HepG2 (cell line): ENCODE results near the gene SIK3. TPM values are rescaled to one million over a fixed set of nuclear protein-coding genes. Genes with fewer than 3 reads are reported as not detected.

ENCODE experiments used
- ARID3A ChIP-seq: IDR thresholded peaks from 2 replicates; pipeline ENCODE4 v1.6.1; 2012; ENCODE audit warnings: low read depth, low read length, improper control_type of control experiment
- BATF2 ChIP-seq: sonication (generic); formaldehyde crosslinking; IDR thresholded peaks from 2 replicates; pipeline ENCODE4 v1.8.0; 2022; ENCODE audit warnings: mild to moderate bottlenecking, missing genetic modification reagents, moderate library complexity
- BCL6 ChIP-seq: IDR thresholded peaks from 2 replicates; pipeline ENCODE4 v1.6.1; 2016; ENCODE audit warnings: missing genetic modification reagents, missing compliant biosample characterization
- FOXM1 ChIP-seq: sonication (generic); formaldehyde crosslinking; IDR thresholded peaks from 2 replicates; pipeline ENCODE4 v1.5.0; 2020; ENCODE audit warnings: missing genetic modification reagents
- FOXO1 ChIP-seq: sonication (generic); formaldehyde crosslinking; IDR thresholded peaks from 2 replicates; pipeline ENCODE4 v1.4.0; 2020; ENCODE audit warnings: missing genetic modification reagents
- HDAC2 ChIP-seq: sonication (generic); formaldehyde crosslinking; IDR thresholded peaks from 2 replicates; pipeline ENCODE4 v1.4.0; 2020; ENCODE audit warnings: missing genetic modification reagents
- HDAC6 ChIP-seq: fragments of 200-600 bp; sonication (generic); IDR thresholded peaks from 2 replicates; pipeline ENCODE4 v1.7.0; 2017; ENCODE audit warnings: mild to moderate bottlenecking, antibody characterized with exemption, low read length, low read depth
- KAT2B ChIP-seq: fragments of 150-350 bp; IDR thresholded peaks from 2 replicates; pipeline ENCODE4 v1.6.1; 2014; ENCODE audit warnings: low read depth, low read length, borderline replicate concordance
- KDM3A ChIP-seq: IDR thresholded peaks from 2 replicates; pipeline ENCODE4 v1.6.1; 2018; ENCODE audit warnings: low read depth, missing compliant biosample characterization
- KLF9 ChIP-seq: IDR thresholded peaks from 2 replicates; pipeline ENCODE4 v1.6.1; 2016; ENCODE audit warnings: low read depth
- MZF1 ChIP-seq: sonication (generic); formaldehyde crosslinking; IDR thresholded peaks from 2 replicates; pipeline ENCODE4 v1.8.1; 2023; ENCODE audit warnings: mild to moderate bottlenecking, missing genetic modification reagents, borderline replicate concordance
- NFKBIZ ChIP-seq: IDR thresholded peaks from 2 replicates; pipeline ENCODE4 v1.6.1; 2018; ENCODE audit warnings: missing genetic modification reagents, missing compliant biosample characterization
- PATZ1 ChIP-seq: sonication (generic); formaldehyde crosslinking; IDR thresholded peaks from 2 replicates; pipeline ENCODE4 v1.4.0; 2020; ENCODE audit warnings: missing genetic modification reagents
- PRMT3 ChIP-seq: sonication (generic); formaldehyde crosslinking; IDR thresholded peaks from 2 replicates; pipeline ENCODE4 v1.8.1; 2022; ENCODE audit warnings: low read depth, mild to moderate bottlenecking, moderate library complexity, missing genetic modification reagents, borderline replicate concordance
- REPIN1 ChIP-seq: sonication (generic); formaldehyde crosslinking; IDR thresholded peaks from 2 replicates; pipeline ENCODE4 v1.8.0; 2022; ENCODE audit warnings: missing genetic modification reagents, low read depth, mild to moderate bottlenecking, borderline replicate concordance
- STAT6 ChIP-seq: sonication (generic); formaldehyde crosslinking; IDR thresholded peaks from 2 replicates; pipeline ENCODE4 v1.4.0; 2020; ENCODE audit warnings: missing genetic modification reagents, mild to moderate bottlenecking, borderline replicate concordance
- YEATS2 ChIP-seq: sonication (generic); formaldehyde crosslinking; IDR thresholded peaks from 2 replicates; pipeline ENCODE4 v1.4.0; 2020; ENCODE audit warnings: missing genetic modification reagents, borderline replicate concordance
- ZBTB8A ChIP-seq: sonication (generic); formaldehyde crosslinking; IDR thresholded peaks from 2 replicates; pipeline ENCODE4 v1.4.0; 2020; ENCODE audit warnings: mild to moderate bottlenecking, low read depth, missing genetic modification reagents, borderline replicate concordance
- ZIK1 ChIP-seq: sonication (generic); formaldehyde crosslinking; IDR thresholded peaks from 2 replicates; pipeline ENCODE4 v1.5.0; 2020; ENCODE audit warnings: mild to moderate bottlenecking, low read depth, missing genetic modification reagents, borderline replicate concordance
- ZNF598 ChIP-seq: sonication (generic); formaldehyde crosslinking; IDR thresholded peaks from 2 replicates; pipeline ENCODE4 v1.5.1; 2020; ENCODE audit warnings: mild to moderate bottlenecking, missing genetic modification reagents, borderline replicate concordance
- ZNF746 ChIP-seq: sonication (generic); formaldehyde crosslinking; IDR thresholded peaks from 2 replicates; pipeline ENCODE4 v1.8.0; 2022; ENCODE audit warnings: mild to moderate bottlenecking, missing genetic modification reagents
- ZSCAN20 ChIP-seq: sonication (generic); formaldehyde crosslinking; IDR thresholded peaks from 2 replicates; pipeline ENCODE4 v1.4.0; 2020; ENCODE audit warnings: missing genetic modification reagents, mild to moderate bottlenecking, borderline replicate concordance
- polyA plus RNA-seq, 8 experiments: library from polyadenylated mRNA; depleted of rRNA in 3 of 8; stranded (reverse) in 7 of 8; unstranded in 1 of 8; fragments of >200 nt; fragmentation: Illumina TruSeq in 4 of 8; extraction: Trizol in 4 of 8; gene quantifications; 2 replicates each; pipeline versions ENCODE4 v1.2.1 to v1.2.3, GENCODE V29; 2011 to 2016; ENCODE audit warnings: low read depth in 4 of 8, missing spikeins in 1 of 8, mixed read lengths in 1 of 8; ENCODE audit not compliant: insufficient read depth in 1 of 8
- total RNA-seq, 5 experiments: library from RNA; depleted of rRNA; stranded (reverse); fragments of >200 nt; fragmentation: Illumina TruSeq; extraction: Trizol; gene quantifications; 2 replicates each; pipeline ENCODE4 v1.2.3, GENCODE V29; 2016; ENCODE audit warnings: low read depth in 1 of 5

Gene SIK3
- total and polyA plus RNA-seq, 2 of the 13 experiments (the other 11 are each of a cell fraction or from before 2014, with no cell fraction given) = 5.7 to 9.8 TPM

- TF ChIP-seq PATZ1 (CRISPR knock-in tag) (peak; percentile 87), STAT6 (CRISPR knock-in tag) (peak; percentile 91; the same call in 1 of the 2 replicates), BATF2 (CRISPR knock-in tag) (no peak), FOXM1 (CRISPR knock-in tag) (no peak), ZNF598 (CRISPR knock-in tag) (no peak), HDAC2 (CRISPR knock-in tag) (peak; percentile 96), ZNF746 (peak; percentile 76; the same call in 1 of the 2 replicates), YEATS2 (CRISPR knock-in tag) (0 out of 2 replicates have a peak, but pooled peaks have one; percentile 12), ZBTB8A (0 out of 2 replicates have a peak, but pooled peaks have one; percentile 27), ZSCAN20 (CRISPR knock-in tag) (no peak; the same call in 1 of the 2 replicates), MZF1 (CRISPR knock-in tag) (no peak), ARID3A (peak; percentile 85), KAT2B (no peak), REPIN1 (CRISPR knock-in tag) (peak; percentile 80), FOXO1 (CRISPR knock-in tag) (peak; percentile 93), NFKBIZ (peak; percentile 62; the same call in 1 of the 2 replicates), HDAC6 (no peak), KLF9 (no peak), BCL6 (CRISPR knock-in tag) (peak; percentile 91), PRMT3 (CRISPR knock-in tag) (no peak), ZIK1 (CRISPR knock-in tag) (peak; percentile 61; the same call in 1 of the 2 replicates), KDM3A (CRISPR knock-in tag) (peak; percentile 67)
Observed at GRCh38 chr11:116808262-116809175, 289.7 kb downstream of the SIK3 start (continued).
